Stomach (tissue), 9 donors: ENCODE data around the gene TBK1. TPM values are rescaled to one million over a fixed set of nuclear protein-coding genes. Genes with fewer than 3 reads are reported as not detected.

Source experiments
- DNase-seq, 2 donors: peaks; one replicate each; pipeline versions ENCODE4 v3.0.0 to v3.0.0-alpha.2; 2013 to 2019
- H3K27ac ChIP-seq, 5 donors: fragments of 200-600 bp in 4 of 5; sonication (generic) in 4 of 5; one replicate each; pipeline ENCODE4 v1.5.1; 2013 to 2019; ENCODE audit warnings: mild to moderate bottlenecking in 1 of 5, moderate library complexity in 1 of 5
- H3K27me3 ChIP-seq, 3 donors: fragments of 200-600 bp; sonication (generic); one replicate each; pipeline ENCODE4 v1.5.1; 2017 to 2019; ENCODE audit warnings: mixed run types in 1 of 3
- H3K36me3 ChIP-seq, 4 donors: fragments of 200-600 bp; sonication (generic); 1 replicate in 3 of 4; 2 replicates in 1 of 4; pipeline ENCODE4 v1.5.1; 2016 to 2019
- H3K4me1 ChIP-seq, 4 donors: fragments of 200-600 bp; sonication (generic); one replicate each; pipeline ENCODE4 v1.5.1; 2016 to 2019
- H3K4me3 ChIP-seq, 4 donors: fragments of 200-600 bp; sonication (generic) in 3 of 4; one replicate each; pipeline ENCODE4 v1.5.1; 2016 to 2019; ENCODE audit warnings: mild to moderate bottlenecking in 1 of 4
- H3K9me3 ChIP-seq, 4 donors: fragments of 200-600 bp; sonication (generic); one replicate each; pipeline ENCODE4 v1.5.1; 2016 to 2019
- EP300 ChIP-seq: sonication (generic); formaldehyde crosslinking; IDR thresholded peaks from one replicate; pipeline ENCODE4 v1.6.1; 2017; ENCODE audit warnings: antibody characterized with exemption
- POLR2A ChIP-seq, 4 donors: fragments of 450-650 bp; IDR thresholded peaks; one replicate each; pipeline ENCODE4 v1.6.1; 2016; ENCODE audit warnings: antibody characterized with exemption in 4 of 4, control low read depth in 2 of 4, mild to moderate bottlenecking in 1 of 4, moderate library complexity in 1 of 4
- POLR2AphosphoS5 ChIP-seq, 3 donors: sonication (generic); formaldehyde crosslinking; IDR thresholded peaks; one replicate each; pipeline ENCODE4 v1.6.1; 2016; ENCODE audit warnings: antibody characterized with exemption in 3 of 3
- WGBS, 5 donors: extraction: QIAGEN DNeasy Blood & Tissue Kit in 3 of 5; methylation state at CpG; one replicate each; pipeline versions ENCODE4 v1.1.5 to v1.1.7; 2013 to 2018; 5-methylcytosine and 5-hydroxymethylcytosine counted together
- intact Hi-C: fragments of 100-400 bp; cut with DNase I; formaldehyde crosslinking; loops from one replicate; pipeline ENCODE4 v1.15.1; 2023; ENCODE audit warnings: low total_unique reads
- polyA plus RNA-seq, 3 donors: library from polyadenylated mRNA; stranded (reverse); fragments of 200-250 nt; gene quantifications; one replicate each; pipeline ENCODE4 v1.2.3, GENCODE V29; 2013
- total RNA-seq, 5 donors: library from RNA; depleted of rRNA; stranded (reverse); fragments of >200 nt; gene quantifications; one replicate each; pipeline versions ENCODE4 v1.1.0 to v1.2.3, GENCODE V29; 2014 to 2016
- TF ChIP-seq, protein P1 (sequence below), 7 experiments: fragments of 450-650 bp in 4 of 7; fragments of 200-600 bp in 3 of 7; sonication (generic) in 3 of 7; IDR thresholded peaks; one replicate each; pipeline ENCODE4 v1.5.1; 2016 to 2019; ENCODE audit warnings: antibody characterized with exemption in 7 of 7, control low read depth in 2 of 7, mild to moderate bottlenecking in 1 of 7
- donor health status: healthy with polysubstance abuse.
- donor health status: Bipolar disorder and iron deficiency.
- donor health status: healthy.

Gene TBK1
- total and polyA plus RNA-seq, 8 donors = 1.4 to 45.5 (median 12.4) TPM

DNA sequence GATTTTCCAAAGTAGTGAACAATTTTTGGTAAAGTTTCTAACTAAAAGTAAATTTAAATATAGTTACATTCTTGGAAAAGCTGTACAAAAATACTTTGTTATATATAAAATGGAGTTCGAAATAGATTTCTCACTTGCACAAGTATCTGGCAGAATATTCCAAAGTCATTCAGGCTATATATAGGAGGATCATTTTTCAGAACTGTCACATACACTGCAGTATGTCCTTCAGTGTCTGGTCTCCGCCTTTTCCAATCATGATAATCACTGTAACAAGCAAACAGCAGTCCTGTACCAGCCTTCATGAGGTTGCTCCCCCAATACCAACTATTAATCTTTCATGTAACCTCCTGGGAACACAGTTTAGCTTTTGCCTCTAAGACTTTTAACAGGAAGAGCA, 18.6 kb downstream of the TBK1 start:
- TF ChIP-seq EP300 = no peak
- no peak for TF ChIP-seq POLR2A (IDR thresholded peaks at IDR 0.05)
- TF ChIP-seq, protein P1, sequence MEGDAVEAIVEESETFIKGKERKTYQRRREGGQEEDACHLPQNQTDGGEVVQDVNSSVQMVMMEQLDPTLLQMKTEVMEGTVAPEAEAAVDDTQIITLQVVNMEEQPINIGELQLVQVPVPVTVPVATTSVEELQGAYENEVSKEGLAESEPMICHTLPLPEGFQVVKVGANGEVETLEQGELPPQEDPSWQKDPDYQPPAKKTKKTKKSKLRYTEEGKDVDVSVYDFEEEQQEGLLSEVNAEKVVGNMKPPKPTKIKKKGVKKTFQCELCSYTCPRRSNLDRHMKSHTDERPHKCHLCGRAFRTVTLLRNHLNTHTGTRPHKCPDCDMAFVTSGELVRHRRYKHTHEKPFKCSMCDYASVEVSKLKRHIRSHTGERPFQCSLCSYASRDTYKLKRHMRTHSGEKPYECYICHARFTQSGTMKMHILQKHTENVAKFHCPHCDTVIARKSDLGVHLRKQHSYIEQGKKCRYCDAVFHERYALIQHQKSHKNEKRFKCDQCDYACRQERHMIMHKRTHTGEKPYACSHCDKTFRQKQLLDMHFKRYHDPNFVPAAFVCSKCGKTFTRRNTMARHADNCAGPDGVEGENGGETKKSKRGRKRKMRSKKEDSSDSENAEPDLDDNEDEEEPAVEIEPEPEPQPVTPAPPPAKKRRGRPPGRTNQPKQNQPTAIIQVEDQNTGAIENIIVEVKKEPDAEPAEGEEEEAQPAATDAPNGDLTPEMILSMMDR (IDR thresholded peaks at IDR 0.05) = no peak
- no peak for TF ChIP-seq POLR2AphosphoS5 (IDR thresholded peaks at IDR 0.05)
- peaks cover 0 to 8% (median 0%) of the 10 kb centered on the region in 4 donors for H3K4me1 ChIP-seq
- no peak for DNase-seq
- no peak overlapping the region for H3K27ac ChIP-seq
- H3K4me3 ChIP-seq = no peak overlapping the region
- H3K36me3 ChIP-seq = peaks cover 33 to 98% (median 96%) of the 10 kb centered on the region in 4 donors
- H3K27me3 ChIP-seq = no peaks in the 10 kb centered on the region
- 91 to 95% (median 94%) methylated on average over 2 of the region's 2 CpGs for WGBS, 5 donors
- H3K9me3 ChIP-seq = peaks cover 0 to 2% (median 0%) of the 10 kb centered on the region in 4 donors
- intact Hi-C loops = no loop called here

GRCh38 chr12:64473176-64473575, 21.3 kb downstream of the TBK1 start:
- H3K9me3 ChIP-seq = peaks cover 0 to 10% (median 4%) of the 10 kb centered on the region in 4 donors
- no peak overlapping the region for H3K27ac ChIP-seq
- intact Hi-C loops = no loop called here
- no peaks in the 10 kb centered on the region for H3K27me3 ChIP-seq
- 83 to 95% (median 91%) methylated on average over 2 of the region's 2 CpGs for WGBS, 5 donors
- peaks cover 0 to 8% (median 0%) of the 10 kb centered on the region in 4 donors for H3K4me1 ChIP-seq
- no peak for TF ChIP-seq POLR2A (IDR thresholded peaks at IDR 0.05)
- TF ChIP-seq, protein P1 (IDR thresholded peaks at IDR 0.05) = no peak
- TF ChIP-seq POLR2AphosphoS5 (IDR thresholded peaks at IDR 0.05) = no peak
- no peak for TF ChIP-seq EP300
- H3K36me3 ChIP-seq = peaks cover 27 to 93% (median 92%) of the 10 kb centered on the region in 4 donors
- no peak overlapping the region for H3K4me3 ChIP-seq
- no peak for DNase-seq

DNA sequence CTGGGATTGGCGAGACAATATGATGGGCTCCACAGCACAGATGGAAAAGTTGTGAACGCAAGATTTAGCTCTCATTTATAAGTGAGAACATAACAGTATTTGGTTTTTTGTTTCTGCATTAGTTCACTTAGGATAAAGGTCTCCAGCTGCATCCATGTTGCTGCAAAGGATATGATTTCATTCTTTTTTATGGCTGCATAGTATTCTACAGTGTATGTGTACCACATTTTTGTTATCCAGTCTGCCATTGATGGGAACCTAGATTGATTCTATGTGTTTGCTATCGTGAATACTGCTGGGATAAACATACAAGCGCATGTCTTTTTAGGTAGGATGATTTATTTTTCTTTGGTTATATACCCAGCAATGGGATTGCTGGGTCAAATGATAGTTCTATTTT, 23.6 kb downstream of the TBK1 start:
- no peak for TF ChIP-seq EP300
- TF ChIP-seq, protein P1 (IDR thresholded peaks at IDR 0.05) = no peak
- TF ChIP-seq POLR2A (IDR thresholded peaks at IDR 0.05) = no peak
- no peak for TF ChIP-seq POLR2AphosphoS5 (IDR thresholded peaks at IDR 0.05)
- Histone ChIP-seq H3K4me3 (no peak overlapping the region), H3K27me3 (no peaks in the 10 kb centered on the region), H3K9me3 (peaks cover 0 to 10% (median 4%) of the 10 kb centered on the region in 4 donors), H3K4me1 (no peaks in the 10 kb centered on the region), H3K36me3 (peaks cover 18 to 92% (median 87%) of the 10 kb centered on the region in 4 donors), H3K27ac (no peak overlapping the region)
- intact Hi-C loops = no loop called here
- DNase-seq = no peak
- WGBS, 5 donors = 94 to 100% (median 98%) methylated on average over 4 of the region's 4 CpGs

GRCh38 chr12:64476844-64477243, 24.9 kb downstream of the TBK1 start:
- intact Hi-C loops = no loop called here
- peaks cover 0 to 6% (median 0%) of the 10 kb centered on the region in 4 donors for H3K4me1 ChIP-seq
- peaks cover 0 to 10% (median 4%) of the 10 kb centered on the region in 4 donors for H3K9me3 ChIP-seq
- H3K27me3 ChIP-seq = no peaks in the 10 kb centered on the region
- TF ChIP-seq EP300 (no peak), POLR2AphosphoS5 (IDR thresholded peaks at IDR 0.05) (no peak), POLR2A (IDR thresholded peaks at IDR 0.05) (no peak)
- TF ChIP-seq, protein P1 (IDR thresholded peaks at IDR 0.05) = no peak
- DNase-seq = no peak
- 98 to 100% (median 99%) methylated on average over 2 of the region's 2 CpGs for WGBS, 5 donors
- H3K27ac ChIP-seq = no peak overlapping the region
- peaks cover 18 to 91% (median 84%) of the 10 kb centered on the region in 4 donors for H3K36me3 ChIP-seq
- no peak overlapping the region for H3K4me3 ChIP-seq
